Endodermal cell (in vitro differentiated cells): ENCODE results near the gene CMTR1. TPM values are rescaled to one million over a fixed set of nuclear protein-coding genes. Genes with fewer than 3 reads are reported as not detected.

Source experiments
- DNase-seq: peaks from one replicate; pipeline ENCODE4 v3.0.0-alpha.2; 2017
- H3K27ac ChIP-seq: 2 replicates; pipeline ENCODE4 v1.5.1; 2013; ENCODE audit warnings: mild to moderate bottlenecking, low read depth, low read length, moderate library complexity
- H3K27me3 ChIP-seq: 2 replicates; pipeline ENCODE4 v1.6.1; 2013; ENCODE audit warnings: mild to moderate bottlenecking, low read length, moderate library complexity; ENCODE audit not compliant: insufficient read depth, control insufficient read depth, poor library complexity, severe bottlenecking
- H3K36me3 ChIP-seq: 2 replicates; pipeline ENCODE4 v1.7.0; 2013; ENCODE audit warnings: mild to moderate bottlenecking, low read length, moderate library complexity; ENCODE audit not compliant: control insufficient read depth, insufficient read depth
- H3K4me1 ChIP-seq: one replicate; pipeline ENCODE4 v1.7.0; 2013; ENCODE audit warnings: low read length; ENCODE audit not compliant: control insufficient read depth, insufficient read depth
- H3K4me3 ChIP-seq: 2 replicates; pipeline ENCODE4 v1.5.1; 2013; ENCODE audit warnings: mild to moderate bottlenecking, low read length, moderate library complexity
- H3K9ac ChIP-seq: 2 replicates; pipeline ENCODE4 v1.6.1; 2013; ENCODE audit warnings: mild to moderate bottlenecking, low read length, moderate library complexity; ENCODE audit not compliant: poor library complexity, severe bottlenecking; ENCODE audit errors: extremely low read depth
- H3K9me3 ChIP-seq: 2 replicates; pipeline ENCODE4 v1.6.1; 2013; ENCODE audit warnings: mild to moderate bottlenecking, low read length, moderate library complexity; ENCODE audit not compliant: control insufficient read depth
- H3K27ac Mint-ChIP-seq: 2 replicates; pipeline ENCODE4 v1.8.0; 2020; ENCODE audit warnings: mixed read lengths
- H3K27me3 Mint-ChIP-seq: 2 replicates; pipeline ENCODE4 v1.8.0; 2021; ENCODE audit warnings: mild to moderate bottlenecking, mixed read lengths; ENCODE audit not compliant: insufficient read depth
- H3K36me3 Mint-ChIP-seq: 2 replicates; pipeline ENCODE4 v1.8.0; 2020; ENCODE audit warnings: low read depth, mixed read lengths
- H3K4me1 Mint-ChIP-seq: 2 replicates; pipeline ENCODE4 v1.8.0; 2020; ENCODE audit warnings: mixed read lengths
- H3K4me3 Mint-ChIP-seq: 2 replicates; pipeline ENCODE4 v1.8.0; 2020; ENCODE audit warnings: mild to moderate bottlenecking, moderate library complexity, mixed read lengths
- H3K9me3 Mint-ChIP-seq: 2 replicates; pipeline ENCODE4 v1.8.0; 2020; ENCODE audit warnings: mild to moderate bottlenecking, mixed read lengths
- CTCF ChIP-seq: fragments of 200-600 bp; sonication (generic); conservative IDR thresholded peaks from 2 replicates; pipeline ENCODE4 v1.5.0; 2021; ENCODE audit warnings: antibody characterized with exemption, mild to moderate bottlenecking
- WGBS, 2 experiments: methylation state at CpG; one replicate each; pipeline versions ENCODE4 v1.1.5 to v1.1.7; 2013; ENCODE audit warnings: missing lambda C conversion rate in 2 of 2, mixed read lengths in 1 of 2; ENCODE audit not compliant: insufficient coverage in 1 of 2, insufficient read length in 1 of 2; 5-methylcytosine and 5-hydroxymethylcytosine counted together
- total RNA-seq, 2 donors: library from RNA; stranded (reverse); fragmentation: NEBNext Ultra II Directional in 1 of 2; extraction: Animal tissue kit (Norgen Biotek cat#: 25700) in 1 of 2; gene quantifications; 2 replicates in 1 of 2; 3 replicates in 1 of 2; pipeline ENCODE4 v1.2.1, GENCODE V29; 2021

Gene CMTR1
- total RNA-seq, 2 donors from 2014 or later: 62.0 to 91.6 TPM

GRCh38 chr6:37449984-37450383, 17.0 kb downstream of the CMTR1 start:
- no peak overlapping the region for H3K27ac Mint-ChIP-seq
- 91 to 96% methylated on average over 4 of the region's 4 CpGs for WGBS, 2 experiments
- H3K36me3 ChIP-seq: peaks cover 89% of the 10 kb centered on the region

GRCh38 chr6:37451441-37452193, 18.6 kb downstream of the CMTR1 start:
- Histone ChIP-seq H3K27ac (no peak overlapping the region), H3K4me1 (no peaks in the 10 kb centered on the region), H3K9ac (no peak overlapping the region), H3K27me3 (no peaks in the 10 kb centered on the region), H3K36me3 (peaks cover 90% of the 10 kb centered on the region), H3K9me3 (no peaks in the 10 kb centered on the region), H3K4me3 (no peak overlapping the region)
- no peaks in the 10 kb centered on the region for H3K27me3 Mint-ChIP-seq
- WGBS, 2 experiments: 92% methylated on average over 2 of the region's 2 CpGs; no CpG with 5 or more reads in 1 of the 2 experiments
- no peak for DNase-seq
- H3K4me1 Mint-ChIP-seq: peaks cover 11% of the 10 kb centered on the region
- H3K9me3 Mint-ChIP-seq: no peaks in the 10 kb centered on the region
- peaks cover 81% of the 10 kb centered on the region for H3K36me3 Mint-ChIP-seq
- no peak for TF ChIP-seq CTCF
- no peak overlapping the region for H3K4me3 Mint-ChIP-seq
- no peak overlapping the region for H3K27ac Mint-ChIP-seq

More at GRCh38 chr6:37449984-37450383, 17.0 kb downstream of the CMTR1 start:
- DNase-seq: no peak
- H3K4me3 Mint-ChIP-seq: no peak overlapping the region
- H3K9ac ChIP-seq: no peak overlapping the region
- H3K27ac ChIP-seq: no peak overlapping the region
- no peak for TF ChIP-seq CTCF
- H3K27me3 ChIP-seq: no peaks in the 10 kb centered on the region
- no peaks in the 10 kb centered on the region for H3K9me3 ChIP-seq
- no peaks in the 10 kb centered on the region for H3K4me1 ChIP-seq
- H3K9me3 Mint-ChIP-seq: no peaks in the 10 kb centered on the region
- H3K4me1 Mint-ChIP-seq: peaks cover 11% of the 10 kb centered on the region
- H3K4me3 ChIP-seq: no peak overlapping the region
- no peaks in the 10 kb centered on the region for H3K27me3 Mint-ChIP-seq
- peaks cover 81% of the 10 kb centered on the region for H3K36me3 Mint-ChIP-seq

GRCh38 chr6:37452522-37452921, 19.5 kb downstream of the CMTR1 start:
- no peaks in the 10 kb centered on the region for H3K27me3 ChIP-seq
- no peak for TF ChIP-seq CTCF
- H3K27me3 Mint-ChIP-seq: no peaks in the 10 kb centered on the region
- 97 to 100% methylated on average over 2 to 3 of the region's 3 CpGs for WGBS, 2 experiments
- H3K4me1 Mint-ChIP-seq: peaks cover 11% of the 10 kb centered on the region
- DNase-seq: no peak
- no peak overlapping the region for H3K4me3 Mint-ChIP-seq
- no peak overlapping the region for H3K27ac Mint-ChIP-seq
- H3K4me3 ChIP-seq: no peak overlapping the region
- H3K9me3 ChIP-seq: no peaks in the 10 kb centered on the region
- H3K9ac ChIP-seq: no peak overlapping the region
- no peak overlapping the region for H3K27ac ChIP-seq
- H3K36me3 Mint-ChIP-seq: peaks cover 81% of the 10 kb centered on the region
- no peaks in the 10 kb centered on the region for H3K9me3 Mint-ChIP-seq
- peaks cover 90% of the 10 kb centered on the region for H3K36me3 ChIP-seq
- no peaks in the 10 kb centered on the region for H3K4me1 ChIP-seq
